Peyer's patch (tissue), 4 donors: ENCODE results near the gene ATP1A1. TPM values are rescaled to one million over a fixed set of nuclear protein-coding genes. Genes with fewer than 3 reads are reported as not detected.

Source experiments
- DNase-seq, 3 donors: peaks; one replicate each; pipeline ENCODE4 v3.0.0-alpha.2; 2017 to 2019
- H3K27ac ChIP-seq, 4 donors: fragments of 200-600 bp; sonication (generic); one replicate each; pipeline ENCODE4 v1.5.1; 2016 to 2019
- H3K27me3 ChIP-seq, 2 donors: fragments of 200-600 bp; sonication (generic); one replicate each; pipeline ENCODE4 v1.5.1; 2019
- H3K36me3 ChIP-seq, 3 donors: fragments of 200-600 bp; sonication (generic); one replicate each; pipeline ENCODE4 v1.5.1; 2016 to 2019
- H3K4me1 ChIP-seq, 4 donors: fragments of 200-600 bp; sonication (generic); one replicate each; pipeline ENCODE4 v1.5.1; 2016 to 2019
- H3K4me3 ChIP-seq, 4 donors: fragments of 200-600 bp; sonication (generic); 1 replicate in 3 of 4; 2 replicates in 1 of 4; pipeline ENCODE4 v1.5.1; 2016 to 2019; ENCODE audit warnings: mild to moderate bottlenecking in 1 of 4
- H3K9me3 ChIP-seq, 4 donors: fragments of 200-600 bp; sonication (generic); one replicate each; pipeline ENCODE4 v1.5.1; 2016 to 2019; ENCODE audit warnings: mild to moderate bottlenecking in 1 of 4
- POLR2A ChIP-seq, 2 donors: fragments of 450-650 bp; IDR thresholded peaks; one replicate each; pipeline ENCODE4 v1.5.1; 2017; ENCODE audit warnings: antibody characterized with exemption in 2 of 2, mild to moderate bottlenecking in 2 of 2, moderate library complexity in 2 of 2
- total RNA-seq, 4 donors: library from RNA; depleted of rRNA; stranded (reverse); fragments of >200 nt; gene quantifications; one replicate each; pipeline ENCODE4 v1.1.0, GENCODE V29; 2016
- TF ChIP-seq, protein P1 (sequence below), 6 experiments: fragments of 450-650 bp in 4 of 6; fragments of 200-600 bp in 2 of 6; sonication (generic) in 1 of 6; IDR thresholded peaks; one replicate each; pipeline ENCODE4 v1.5.1; 2017 to 2019; ENCODE audit warnings: antibody characterized with exemption in 6 of 6, mild to moderate bottlenecking in 3 of 6, moderate library complexity in 1 of 6

The ATP1A1 gene
- total RNA-seq, 4 donors from 2014 or later = 229 to 4,700 (median 2,986) TPM

- H3K27me3 ChIP-seq = no peaks in the 10 kb centered on the region
- no peak overlapping the region for H3K27ac ChIP-seq
- H3K9me3 ChIP-seq = no peaks in the 10 kb centered on the region
- no peak overlapping the region for H3K4me3 ChIP-seq
- H3K36me3 ChIP-seq = no peaks in the 10 kb centered on the region
- DNase-seq = no peak
- H3K4me1 ChIP-seq = no peaks in the 10 kb centered on the region
- TF ChIP-seq, protein P1, sequence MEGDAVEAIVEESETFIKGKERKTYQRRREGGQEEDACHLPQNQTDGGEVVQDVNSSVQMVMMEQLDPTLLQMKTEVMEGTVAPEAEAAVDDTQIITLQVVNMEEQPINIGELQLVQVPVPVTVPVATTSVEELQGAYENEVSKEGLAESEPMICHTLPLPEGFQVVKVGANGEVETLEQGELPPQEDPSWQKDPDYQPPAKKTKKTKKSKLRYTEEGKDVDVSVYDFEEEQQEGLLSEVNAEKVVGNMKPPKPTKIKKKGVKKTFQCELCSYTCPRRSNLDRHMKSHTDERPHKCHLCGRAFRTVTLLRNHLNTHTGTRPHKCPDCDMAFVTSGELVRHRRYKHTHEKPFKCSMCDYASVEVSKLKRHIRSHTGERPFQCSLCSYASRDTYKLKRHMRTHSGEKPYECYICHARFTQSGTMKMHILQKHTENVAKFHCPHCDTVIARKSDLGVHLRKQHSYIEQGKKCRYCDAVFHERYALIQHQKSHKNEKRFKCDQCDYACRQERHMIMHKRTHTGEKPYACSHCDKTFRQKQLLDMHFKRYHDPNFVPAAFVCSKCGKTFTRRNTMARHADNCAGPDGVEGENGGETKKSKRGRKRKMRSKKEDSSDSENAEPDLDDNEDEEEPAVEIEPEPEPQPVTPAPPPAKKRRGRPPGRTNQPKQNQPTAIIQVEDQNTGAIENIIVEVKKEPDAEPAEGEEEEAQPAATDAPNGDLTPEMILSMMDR (IDR thresholded peaks at IDR 0.05) = no peak
- no peak for TF ChIP-seq POLR2A (IDR thresholded peaks at IDR 0.05)
Observed at GRCh38 chr1:116446686-116447085, 73.6 kb downstream of the ATP1A1 start.

- Histone ChIP-seq H3K4me3 (no peak overlapping the region), H3K27me3 (no peaks in the 10 kb centered on the region), H3K27ac (no peak overlapping the region), H3K9me3 (no peaks in the 10 kb centered on the region), H3K4me1 (no peaks in the 10 kb centered on the region), H3K36me3 (no peaks in the 10 kb centered on the region)
- no peak for DNase-seq
- TF ChIP-seq POLR2A (IDR thresholded peaks at IDR 0.05) = no peak
- TF ChIP-seq, protein P1 (IDR thresholded peaks at IDR 0.05) = no peak
Observed at GRCh38 chr1:116448785-116449385, 75.8 kb downstream of the ATP1A1 start.

GRCh38 chr1:116449578-116449977, 76.5 kb downstream of the ATP1A1 start:
- Histone ChIP-seq H3K4me1 (no peaks in the 10 kb centered on the region), H3K27ac (no peak overlapping the region), H3K36me3 (no peaks in the 10 kb centered on the region), H3K9me3 (no peaks in the 10 kb centered on the region), H3K27me3 (no peaks in the 10 kb centered on the region), H3K4me3 (no peak overlapping the region)
- DNase-seq = no peak
- TF ChIP-seq, protein P1 (IDR thresholded peaks at IDR 0.05) = no peak
- no peak for TF ChIP-seq POLR2A (IDR thresholded peaks at IDR 0.05)

DNA sequence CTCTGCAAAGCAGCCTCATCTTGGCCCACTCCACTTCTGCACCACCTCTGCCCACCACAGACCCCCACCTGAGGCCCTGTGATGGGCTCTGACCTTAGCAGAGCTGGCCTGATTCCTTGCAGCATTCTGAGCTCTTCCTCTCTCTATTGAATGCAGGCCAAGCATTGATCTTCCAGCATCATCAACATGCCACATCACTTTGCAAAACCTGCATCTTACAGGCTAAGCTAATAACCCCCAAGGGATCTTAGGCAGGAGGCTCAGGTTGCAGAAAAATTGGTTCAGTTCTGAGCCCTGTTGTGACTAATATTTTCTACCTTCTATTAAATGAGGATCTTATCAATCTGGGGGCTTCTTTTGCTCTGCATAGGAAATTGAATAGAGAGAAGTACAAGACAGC, 78.7 kb downstream of the ATP1A1 start:
- no peak overlapping the region for H3K27ac ChIP-seq

GRCh38 chr1:116453481-116453880, 80.4 kb downstream of the ATP1A1 start:
- TF ChIP-seq, protein P1 (IDR thresholded peaks at IDR 0.05) = no peak
- TF ChIP-seq POLR2A (IDR thresholded peaks at IDR 0.05) = no peak
- H3K4me3 ChIP-seq = no peak overlapping the region
- no peak for DNase-seq
- no peaks in the 10 kb centered on the region for H3K9me3 ChIP-seq
- no peak overlapping the region for H3K27ac ChIP-seq
- H3K4me1 ChIP-seq = no peaks in the 10 kb centered on the region
- H3K27me3 ChIP-seq = no peaks in the 10 kb centered on the region
- H3K36me3 ChIP-seq = no peaks in the 10 kb centered on the region

More for the DNA sequence above, 78.7 kb downstream of the ATP1A1 start:
- H3K27me3 ChIP-seq = no peaks in the 10 kb centered on the region
- no peak for TF ChIP-seq POLR2A (IDR thresholded peaks at IDR 0.05)
- TF ChIP-seq, protein P1 (IDR thresholded peaks at IDR 0.05) = no peak
- no peaks in the 10 kb centered on the region for H3K36me3 ChIP-seq
- no peak for DNase-seq
- no peak overlapping the region for H3K4me3 ChIP-seq
- no peaks in the 10 kb centered on the region for H3K9me3 ChIP-seq
- no peaks in the 10 kb centered on the region for H3K4me1 ChIP-seq

- no peak for DNase-seq
- no peaks in the 10 kb centered on the region for H3K4me1 ChIP-seq
- no peak overlapping the region for H3K27ac ChIP-seq
- H3K4me3 ChIP-seq = no peak overlapping the region
- H3K36me3 ChIP-seq = no peaks in the 10 kb centered on the region
- TF ChIP-seq, protein P1 (IDR thresholded peaks at IDR 0.05) = no peak
- no peaks in the 10 kb centered on the region for H3K27me3 ChIP-seq
- no peaks in the 10 kb centered on the region for H3K9me3 ChIP-seq
Observed at GRCh38 chr1:116453906-116454305, 80.9 kb downstream of the ATP1A1 start.
